ENCODE results near the gene AQP6. TPM values are rescaled to one million over a fixed set of nuclear protein-coding genes. Genes with fewer than 3 reads are reported as not detected.

AQP6 gene
- total and polyA plus RNA-seq, 8 donors: 0.18 to 0.58 (median 0.45) TPM; not detected in 5

DNA sequence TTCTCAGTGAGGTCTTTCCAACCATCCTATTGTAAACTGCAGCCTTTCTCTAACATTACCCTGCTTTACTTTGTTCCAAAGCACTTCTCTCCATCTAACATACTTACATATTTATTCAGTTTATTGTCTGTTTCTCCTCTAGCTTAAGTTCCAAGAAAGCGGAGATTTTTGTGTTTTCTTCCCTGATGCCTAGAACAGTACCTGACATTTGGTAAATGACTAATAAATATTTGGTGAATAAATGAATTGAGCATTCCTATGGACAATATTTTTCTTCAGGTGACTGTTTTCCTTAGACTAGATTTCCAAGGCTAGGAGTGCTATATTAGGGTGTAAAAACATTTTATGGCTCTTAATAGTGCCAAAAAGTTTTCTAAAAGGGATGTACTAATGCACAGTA lies 50.2 kb downstream of the AQP6 start:
- 97 to 100% (median 98%) methylated on average over 1 of the region's 1 CpG for WGBS, 5 donors
- peaks cover 0 to 30% (median 16%) of the 10 kb centered on the region in 4 donors for H3K4me1 ChIP-seq
- DNase-seq: no peak
- no peak overlapping the region for H3K27ac ChIP-seq
- H3K36me3 ChIP-seq: no peaks in the 10 kb centered on the region
- H3K4me3 ChIP-seq: no peak overlapping the region
- H3K9me3 ChIP-seq: no peaks in the 10 kb centered on the region
- intact Hi-C loops (cut with DNase I; ENCODE audit: low total_unique reads): no loop called here
- no peak for TF ChIP-seq POLR2A (IDR thresholded peaks at IDR 0.05)
- TF ChIP-seq, protein P1, sequence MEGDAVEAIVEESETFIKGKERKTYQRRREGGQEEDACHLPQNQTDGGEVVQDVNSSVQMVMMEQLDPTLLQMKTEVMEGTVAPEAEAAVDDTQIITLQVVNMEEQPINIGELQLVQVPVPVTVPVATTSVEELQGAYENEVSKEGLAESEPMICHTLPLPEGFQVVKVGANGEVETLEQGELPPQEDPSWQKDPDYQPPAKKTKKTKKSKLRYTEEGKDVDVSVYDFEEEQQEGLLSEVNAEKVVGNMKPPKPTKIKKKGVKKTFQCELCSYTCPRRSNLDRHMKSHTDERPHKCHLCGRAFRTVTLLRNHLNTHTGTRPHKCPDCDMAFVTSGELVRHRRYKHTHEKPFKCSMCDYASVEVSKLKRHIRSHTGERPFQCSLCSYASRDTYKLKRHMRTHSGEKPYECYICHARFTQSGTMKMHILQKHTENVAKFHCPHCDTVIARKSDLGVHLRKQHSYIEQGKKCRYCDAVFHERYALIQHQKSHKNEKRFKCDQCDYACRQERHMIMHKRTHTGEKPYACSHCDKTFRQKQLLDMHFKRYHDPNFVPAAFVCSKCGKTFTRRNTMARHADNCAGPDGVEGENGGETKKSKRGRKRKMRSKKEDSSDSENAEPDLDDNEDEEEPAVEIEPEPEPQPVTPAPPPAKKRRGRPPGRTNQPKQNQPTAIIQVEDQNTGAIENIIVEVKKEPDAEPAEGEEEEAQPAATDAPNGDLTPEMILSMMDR (IDR thresholded peaks at IDR 0.05): no peak
- TF ChIP-seq EP300 (IDR thresholded peaks at IDR 0.05): no peak
- no peak for TF ChIP-seq POLR2AphosphoS5 (IDR thresholded peaks at IDR 0.05)
- no peaks in the 10 kb centered on the region for H3K27me3 ChIP-seq

DNA sequence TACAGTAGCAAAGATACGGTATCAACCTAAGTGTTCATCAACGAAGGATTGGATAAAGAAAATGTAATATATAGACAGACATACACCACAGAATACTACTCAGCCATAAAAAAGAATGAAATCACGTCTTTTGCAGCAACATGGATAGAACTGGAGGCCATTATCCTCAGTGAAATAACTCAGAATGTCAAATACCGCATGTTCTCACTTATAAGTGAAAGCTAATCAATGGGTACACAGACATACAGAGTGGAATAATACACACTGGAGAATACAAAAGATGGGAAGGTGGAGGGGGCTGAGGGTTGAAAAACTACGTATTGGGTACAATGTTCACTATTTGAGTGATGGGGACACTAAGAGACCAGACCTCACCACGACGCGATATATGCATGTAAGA lies 51.5 kb downstream of the AQP6 start:
- intact Hi-C loops (cut with DNase I; ENCODE audit: low total_unique reads): no loop called here
- WGBS, 5 donors: 66 to 76% (median 68%) methylated on average over 8 of the region's 8 CpGs
- DNase-seq: no peak
- H3K9me3 ChIP-seq: no peaks in the 10 kb centered on the region
- H3K27me3 ChIP-seq: no peaks in the 10 kb centered on the region
- no peak overlapping the region for H3K27ac ChIP-seq
- peak overlapping the region in 3 of 4 donors; percentile 65 to 91 (median 91) for H3K4me3 ChIP-seq
- no peaks in the 10 kb centered on the region for H3K36me3 ChIP-seq
- TF ChIP-seq POLR2A (IDR thresholded peaks at IDR 0.05): no peak
- TF ChIP-seq, protein P1 (IDR thresholded peaks at IDR 0.05): no peak
- TF ChIP-seq EP300 (IDR thresholded peaks at IDR 0.05): no peak
- no peak for TF ChIP-seq POLR2AphosphoS5 (IDR thresholded peaks at IDR 0.05)
- H3K4me1 ChIP-seq: peaks cover 0 to 25% (median 14%) of the 10 kb centered on the region in 4 donors

DNA sequence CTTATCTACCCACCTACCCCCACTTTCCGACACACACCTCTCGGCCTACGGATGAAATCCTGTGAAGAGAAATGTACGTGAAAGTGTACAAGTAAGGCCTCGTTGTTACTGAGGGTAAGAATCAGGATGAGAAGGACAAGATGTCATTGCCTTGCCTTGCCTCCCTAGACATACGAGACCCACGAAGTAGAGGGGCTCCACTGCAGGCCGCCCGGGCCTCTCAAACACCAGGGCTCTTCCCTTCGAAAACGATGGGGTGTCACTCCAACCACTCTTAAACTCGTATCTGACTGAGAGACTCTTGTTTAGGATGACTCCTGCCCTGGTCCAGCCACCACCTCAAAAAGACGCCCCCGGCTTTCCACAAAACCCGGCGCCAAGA lies 52.0 kb downstream of the AQP6 start:
- Histone ChIP-seq H3K4me1 (peaks cover 0 to 25% (median 14%) of the 10 kb centered on the region in 4 donors), H3K9me3 (no peaks in the 10 kb centered on the region), H3K36me3 (no peaks in the 10 kb centered on the region), H3K27me3 (no peaks in the 10 kb centered on the region), H3K4me3 (peak overlapping the region; percentile 65 to 91 (median 84)), H3K27ac (peak overlapping the region in 4 of 5 donors; percentile 63 to 86 (median 78))
- intact Hi-C loops (cut with DNase I; ENCODE audit: low total_unique reads): no loop called here
- WGBS, 5 donors: 0 to 3% (median 2%) methylated on average over 16 of the region's 16 CpGs
- TF ChIP-seq POLR2A (IDR thresholded peaks at IDR 0.05) (no peak), EP300 (IDR thresholded peaks at IDR 0.05) (no peak), POLR2AphosphoS5 (IDR thresholded peaks at IDR 0.05) (no peak)
- TF ChIP-seq, protein P1 (IDR thresholded peaks at IDR 0.05): no peak
- no peak for DNase-seq

GRCh38 chr12:50025187-50026059 lies 52.7 kb downstream of the AQP6 start, which contains the start of gene RACGAP1:
Gene RACGAP1 (minus strand): TSS chr12:50025494. CDS start chr12:50016715, 8,779 bp downstream.
- peak within 1 kb of the TSS; percentile 65 to 91 (median 84) for H3K4me3 ChIP-seq
- H3K27ac ChIP-seq: peak within 1 kb of the TSS; percentile 63 to 86 (median 72)
- 5 to 6% (median 6%) methylated on average over 45 to 47 of the region's 47 CpGs for WGBS, 5 donors

More at GRCh38 chr12:50025187-50026059, 52.7 kb downstream of the AQP6 start, which contains the start of gene RACGAP1:
- peaks cover 0 to 25% (median 14%) of the 10 kb centered on the region in 4 donors for H3K4me1 ChIP-seq
- TF ChIP-seq POLR2A (IDR thresholded peaks at IDR 0.05) (no peak), POLR2AphosphoS5 (IDR thresholded peaks at IDR 0.05) (peak; percentile 46 to 94 (median 79))
- TF ChIP-seq, protein P1 (IDR thresholded peaks at IDR 0.05): no peak
- H3K9me3 ChIP-seq: no peaks in the 10 kb centered on the region
- DNase-seq: peak; percentile 96 to 100
- H3K36me3 ChIP-seq: no peaks in the 10 kb centered on the region
- H3K27me3 ChIP-seq: no peaks in the 10 kb centered on the region
- intact Hi-C loops (cut with DNase I; ENCODE audit: low total_unique reads): no loop called here

Measured in stomach (tissue), 9 donors.